ENCODE measurements around the gene ZNF512B. TPM values are rescaled to one million over a fixed set of nuclear protein-coding genes. Genes with fewer than 3 reads are reported as not detected.

The ZNF512B gene
- total RNA-seq, 1 experiment from 2014 or later, result 58.1 TPM

- DNase-seq, result no peak
- peak overlapping the region; percentile 64 for H3K27ac Mint-ChIP-seq (ENCODE audit: unreplicated experiment)
- intact Hi-C loops (cut with micrococcal nuclease; ENCODE audit: unreplicated experiment), result no loop called here
- BruUV-seq (replicated peaks), result no TSS peak
- CTCF ChIA-PET, result no interaction called here
- no peaks in the 10 kb centered on the region for H3K27me3 Mint-ChIP-seq (ENCODE audit: unreplicated experiment)
- peaks cover 92% of the 10 kb centered on the region for H3K36me3 Mint-ChIP-seq (ENCODE audit: insufficient read depth, unreplicated experiment)
- H3K4me1 Mint-ChIP-seq (ENCODE audit: low read depth, unreplicated experiment), result no peaks in the 10 kb centered on the region
- H3K9me3 Mint-ChIP-seq (ENCODE audit: low read depth, unreplicated experiment), result no peaks in the 10 kb centered on the region
- TF ChIP-seq, protein P1, sequence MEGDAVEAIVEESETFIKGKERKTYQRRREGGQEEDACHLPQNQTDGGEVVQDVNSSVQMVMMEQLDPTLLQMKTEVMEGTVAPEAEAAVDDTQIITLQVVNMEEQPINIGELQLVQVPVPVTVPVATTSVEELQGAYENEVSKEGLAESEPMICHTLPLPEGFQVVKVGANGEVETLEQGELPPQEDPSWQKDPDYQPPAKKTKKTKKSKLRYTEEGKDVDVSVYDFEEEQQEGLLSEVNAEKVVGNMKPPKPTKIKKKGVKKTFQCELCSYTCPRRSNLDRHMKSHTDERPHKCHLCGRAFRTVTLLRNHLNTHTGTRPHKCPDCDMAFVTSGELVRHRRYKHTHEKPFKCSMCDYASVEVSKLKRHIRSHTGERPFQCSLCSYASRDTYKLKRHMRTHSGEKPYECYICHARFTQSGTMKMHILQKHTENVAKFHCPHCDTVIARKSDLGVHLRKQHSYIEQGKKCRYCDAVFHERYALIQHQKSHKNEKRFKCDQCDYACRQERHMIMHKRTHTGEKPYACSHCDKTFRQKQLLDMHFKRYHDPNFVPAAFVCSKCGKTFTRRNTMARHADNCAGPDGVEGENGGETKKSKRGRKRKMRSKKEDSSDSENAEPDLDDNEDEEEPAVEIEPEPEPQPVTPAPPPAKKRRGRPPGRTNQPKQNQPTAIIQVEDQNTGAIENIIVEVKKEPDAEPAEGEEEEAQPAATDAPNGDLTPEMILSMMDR (IDR thresholded peaks at IDR 0.05; ENCODE audit: unreplicated experiment), result no peak
- H3K4me3 Mint-ChIP-seq (ENCODE audit: low read depth, unreplicated experiment), result no peak overlapping the region
These were observed 29.1 kb downstream of the ZNF512B start for GRCh38 chr20:63940472-63941266.

- H3K9me3 Mint-ChIP-seq (ENCODE audit: low read depth, unreplicated experiment), result no peaks in the 10 kb centered on the region
- no peak overlapping the region for H3K4me3 Mint-ChIP-seq (ENCODE audit: low read depth, unreplicated experiment)
- CTCF ChIA-PET, result interaction anchor here (0.8 kb wide), 1 partner anchor 17 kb away, joined by 4 read pairs; no protein-coding TSS in a partner anchor
- BruUV-seq (replicated peaks), result TSS peak; percentile 59
- H3K4me1 Mint-ChIP-seq (ENCODE audit: low read depth, unreplicated experiment), result no peaks in the 10 kb centered on the region
- DNase-seq, result no peak
- intact Hi-C loops (cut with micrococcal nuclease; ENCODE audit: unreplicated experiment), result no loop called here
- H3K27me3 Mint-ChIP-seq (ENCODE audit: unreplicated experiment), result no peaks in the 10 kb centered on the region
- TF ChIP-seq, protein P1 (IDR thresholded peaks at IDR 0.05; ENCODE audit: unreplicated experiment), result no peak
- peaks cover 90% of the 10 kb centered on the region for H3K36me3 Mint-ChIP-seq (ENCODE audit: insufficient read depth, unreplicated experiment)
- H3K27ac Mint-ChIP-seq (ENCODE audit: unreplicated experiment), result no peak overlapping the region
These were observed 29.7 kb downstream of the ZNF512B start for GRCh38 chr20:63940071-63940471.

GRCh38 chr20:63939061-63939935, 30.4 kb downstream of the ZNF512B start:
- intact Hi-C loops (cut with micrococcal nuclease; ENCODE audit: unreplicated experiment), result no loop called here
- Mint-ChIP-seq H3K4me3 (ENCODE audit: low read depth, unreplicated experiment) (no peak overlapping the region), H3K27me3 (ENCODE audit: unreplicated experiment) (no peaks in the 10 kb centered on the region), H3K27ac (ENCODE audit: unreplicated experiment) (no peak overlapping the region), H3K4me1 (ENCODE audit: low read depth, unreplicated experiment) (no peaks in the 10 kb centered on the region), H3K36me3 (ENCODE audit: insufficient read depth, unreplicated experiment) (peaks cover 90% of the 10 kb centered on the region), H3K9me3 (ENCODE audit: low read depth, unreplicated experiment) (no peaks in the 10 kb centered on the region)
- BruUV-seq (replicated peaks), result no TSS peak
- no peak for DNase-seq
- TF ChIP-seq, protein P1 (IDR thresholded peaks at IDR 0.05; ENCODE audit: unreplicated experiment), result no peak
- CTCF ChIA-PET, result interaction anchor here (0.8 kb wide), 1 partner anchor 18 kb away, joined by 4 read pairs; no protein-coding TSS in a partner anchor

GRCh38 chr20:63937596-63937995, 32.1 kb downstream of the ZNF512B start:
- Mint-ChIP-seq H3K4me3 (ENCODE audit: low read depth, unreplicated experiment) (no peak overlapping the region), H3K27ac (ENCODE audit: unreplicated experiment) (no peak overlapping the region), H3K9me3 (ENCODE audit: low read depth, unreplicated experiment) (no peaks in the 10 kb centered on the region), H3K36me3 (ENCODE audit: insufficient read depth, unreplicated experiment) (peaks cover 79% of the 10 kb centered on the region), H3K27me3 (ENCODE audit: unreplicated experiment) (no peaks in the 10 kb centered on the region), H3K4me1 (ENCODE audit: low read depth, unreplicated experiment) (no peaks in the 10 kb centered on the region)
- BruUV-seq (replicated peaks), result no TSS peak
- intact Hi-C loops (cut with micrococcal nuclease; ENCODE audit: unreplicated experiment), result no loop called here
- TF ChIP-seq, protein P1 (IDR thresholded peaks at IDR 0.05; ENCODE audit: unreplicated experiment), result no peak
- CTCF ChIA-PET, result interaction anchor here (0.7 kb wide), 1 partner anchor 1969 kb away, joined by 4 read pairs; no protein-coding TSS in a partner anchor
- DNase-seq, result no peak

Data from Calu3 (cell line).